HCT116 (cell line): ENCODE results near the gene SNX22. TPM values are rescaled to one million over a fixed set of nuclear protein-coding genes. Genes with fewer than 3 reads are reported as not detected.
"Not testable (repeated sequence)": the region's sequence is repeated elsewhere in the genome, so short reads cannot be mapped to it uniquely, and the experiment has no call there.

Experiments used
- ATAC-seq: fragments of 200-7000 bp; cut with Tn5 transposase; 2 replicates; pipeline ENCODE4 v1.9.1; 2020; ENCODE audit warnings: mild to moderate bottlenecking, moderate library complexity
- BruUV-seq: library from RNA; stranded (reverse); fragments of 400-500 nt; replicated peaks from 2 replicates; lab custom pipeline; 2021; lab: Mats Ljungman, UMichigan
- CTCF ChIA-PET: fragments of 300-600 bp; sonication (Branson Sonifier 250); formaldehyde crosslinking; loops from one replicate; lab custom pipeline; 2021; ENCODE audit warnings: antibody characterized with exemption; lab: Charles Lee
- POLR2A ChIA-PET: fragments of 300-600, 350-600 bp; sonication (Branson Sonifier 250); formaldehyde crosslinking; loops from one replicate; lab custom pipeline; 2021; ENCODE audit warnings: antibody characterized with exemption; lab: Charles Lee
- RAD21 ChIA-PET, 2 experiments: fragments of 300-600 bp; sonication (Branson Sonifier 250); formaldehyde crosslinking; loops; one replicate each; lab custom pipeline; 2023; ENCODE audit warnings: low total read pairs in 2 of 2; ENCODE audit not compliant: uncharacterized antibody in 2 of 2, unreplicated experiment in 2 of 2, low non-redundant PET in 1 of 2; lab: Charles Lee
- DNase-seq: peaks from one replicate; pipeline ENCODE4 v3.0.0-alpha.2; 2010; ENCODE audit warnings: low read depth, low spot score
- H2AFZ ChIP-seq: fragments of 200-600 bp; shearing (Covaris generic), sonication (generic); 2 replicates; pipeline ENCODE4 v1.6.1; 2017; ENCODE audit warnings: low read depth, mixed run types, mixed read lengths, antibody characterized with exemption, low read length; ENCODE audit not compliant: poor library complexity, severe bottlenecking
- H3K27ac ChIP-seq: 2 replicates; pipeline ENCODE4 v1.5.1; 2012; ENCODE audit warnings: low read depth, low read length
- H3K27me3 ChIP-seq: fragments of 200-600 bp; sonication (generic); 2 replicates; pipeline ENCODE4 v1.6.1; 2016; ENCODE audit warnings: mixed run types, low read length, mixed read lengths; ENCODE audit not compliant: insufficient read depth
- H3K36me3 ChIP-seq, 2 experiments: fragments of 200-500 bp in 1 of 2; fragments of 200-600 bp in 1 of 2; sonication (Bioruptor generic) in 1 of 2; sonication (generic) in 1 of 2; 2 replicates each; pipeline versions ENCODE4 v1.5.1 to v1.6.1; 2014 to 2016; ENCODE audit warnings: low read length in 2 of 2, inconsistent platforms in 1 of 2, mixed read lengths in 1 of 2, mixed run types in 1 of 2; ENCODE audit not compliant: insufficient read depth in 2 of 2, control insufficient read depth in 1 of 2
- H3K4me1 ChIP-seq, 2 experiments: fragments of 200-600 bp in 1 of 2; sonication (generic) in 1 of 2; 2 replicates each; pipeline versions ENCODE4 v1.5.1 to v1.6.1; 2012 to 2017; ENCODE audit warnings: low read length in 2 of 2, inconsistent platforms in 1 of 2, mild to moderate bottlenecking in 1 of 2, mixed read lengths in 1 of 2, mixed run types in 1 of 2, moderate library complexity in 1 of 2; ENCODE audit not compliant: insufficient read depth in 2 of 2, control insufficient read depth in 1 of 2
- H3K4me2 ChIP-seq: fragments of 200-600 bp; sonication (generic); 2 replicates; pipeline ENCODE4 v1.6.1; 2017; ENCODE audit warnings: mixed run types, low read length, mixed read lengths
- H3K4me3 ChIP-seq, 2 experiments: fragments of 200-600 bp in 1 of 2; sonication (generic) in 1 of 2; replicated peaks in 1 of 2; 2 replicates each; pipeline ENCODE4 v1.5.1; 2011 to 2016; ENCODE audit warnings: low read length in 2 of 2, control low read depth in 1 of 2, low read depth in 1 of 2, mild to moderate bottlenecking in 1 of 2, mixed read lengths in 1 of 2, mixed run types in 1 of 2
- H3K79me2 ChIP-seq: fragments of 200-600 bp; sonication (generic); 2 replicates; pipeline ENCODE4 v1.6.1; 2017; ENCODE audit warnings: mild to moderate bottlenecking, mixed run types, low read length, moderate library complexity, mixed read lengths; ENCODE audit not compliant: insufficient read depth
- H3K9ac ChIP-seq: fragments of 200-600 bp; sonication (generic); 2 replicates; pipeline ENCODE4 v1.6.1; 2016; ENCODE audit warnings: low read length, mixed read lengths
- H3K9me2 ChIP-seq: fragments of 200-600 bp; sonication (generic), shearing (Covaris generic); 2 replicates; pipeline ENCODE4 v1.6.1; 2017; ENCODE audit warnings: mixed run types, mild to moderate bottlenecking, moderate library complexity; ENCODE audit not compliant: insufficient read depth
- H3K9me3 ChIP-seq, 2 experiments: fragments of 200-500 bp in 1 of 2; fragments of 200-600 bp in 1 of 2; sonication (Bioruptor generic) in 1 of 2; sonication (generic) in 1 of 2; 2 replicates each; pipeline ENCODE4 v1.6.1; 2014 to 2017; ENCODE audit warnings: low read length in 2 of 2, mixed read lengths in 2 of 2, inconsistent platforms in 1 of 2, low read depth in 1 of 2, mild to moderate bottlenecking in 1 of 2, mixed run types in 1 of 2, moderate library complexity in 1 of 2; ENCODE audit not compliant: control insufficient read depth in 1 of 2, insufficient read depth in 1 of 2
- H4K20me1 ChIP-seq: fragments of 200-600 bp; sonication (generic), shearing (Covaris generic); 2 replicates; pipeline ENCODE4 v1.6.1; 2017; ENCODE audit warnings: mixed run types, mild to moderate bottlenecking, moderate library complexity; ENCODE audit not compliant: insufficient read depth
- EZH2 ChIP-seq: fragments of 200-600 bp; sonication (generic); IDR thresholded peaks from 2 replicates; pipeline ENCODE4 v1.6.1; 2017; ENCODE audit warnings: antibody characterized with exemption, mixed run types
- MAX ChIP-seq: IDR thresholded peaks from 2 replicates; pipeline ENCODE4 v1.6.1; 2012
- SIN3A ChIP-seq: IDR thresholded peaks from 2 replicates; pipeline ENCODE4 v1.6.1; 2012; ENCODE audit warnings: low read depth
- SP1 ChIP-seq: IDR thresholded peaks from 2 replicates; pipeline ENCODE4 v1.6.1; 2012; ENCODE audit warnings: low read depth
- TCF7L2 ChIP-seq: IDR thresholded peaks from 2 replicates; pipeline ENCODE4 v1.7.0; 2011; ENCODE audit warnings: borderline replicate concordance, inconsistent platforms; ENCODE audit not compliant: insufficient read depth, insufficient read length; ENCODE audit errors: extremely low read depth
- YY1 ChIP-seq: IDR thresholded peaks from 2 replicates; pipeline ENCODE4 v1.6.1; 2011; ENCODE audit warnings: low read length, low read depth, moderate library complexity, mild to moderate bottlenecking; ENCODE audit not compliant: insufficient replicate concordance; ENCODE audit errors: extremely low read depth
- ZNF274 ChIP-seq: fragments of 200-500 bp; sonication (Bioruptor generic); IDR thresholded peaks from 2 replicates; pipeline ENCODE4 v1.6.1; 2014; ENCODE audit warnings: mild to moderate bottlenecking, low read depth, low read length, inconsistent platforms
- intact Hi-C: fragments of 100-400 bp; cut with micrococcal nuclease; formaldehyde crosslinking; loops from 2 replicates; pipeline ENCODE4 v1.10.0; 2022
- total RNA-seq: library from RNA; stranded (reverse); gene quantifications from one replicate; pipeline ENCODE4 v1.2.1, GENCODE V29; 2021; ENCODE audit not compliant: unreplicated experiment

The SNX22 gene
- total RNA-seq, 1 experiment from 2014 or later = 6.3 TPM

GRCh38 chr15:64117759-64118487 is 33.6 kb upstream of the SNX22 start (continued):
- TF ChIP-seq TCF7L2 (no peak), ZNF274 (no peak), YY1 (no peak), EZH2 (no peak), MAX (no peak), SP1 (no peak), SIN3A (no peak)
- TF ChIP-seq, all 23 proteins: peak for 0

GRCh38 chr15:64120322-64120721 is 31.2 kb upstream of the SNX22 start:
- H3K4me3 ChIP-seq, BruUV-seq, H3K4me1 ChIP-seq, H3K9ac ChIP-seq, DNase-seq, RAD21 ChIA-PET, H3K27ac ChIP-seq, H3K4me2 ChIP-seq, ATAC-seq, H4K20me1 ChIP-seq, H3K27me3 ChIP-seq, intact Hi-C loops, H3K9me3 ChIP-seq, POLR2A ChIA-PET, H3K79me2 ChIP-seq, CTCF ChIA-PET, H3K9me2 ChIP-seq, H2AFZ ChIP-seq: not testable (repeated sequence)
- peaks cover 27 to 39% of the 10 kb centered on the region in 2 experiments; a peak in 3 of 4 replicates for H3K36me3 ChIP-seq
